Smooth muscle cell (in vitro differentiated cells): Measurements from ENCODE around the gene DDX31. TPM values are rescaled to one million over a fixed set of nuclear protein-coding genes. Genes with fewer than 3 reads are reported as not detected.

Experiments used
- DNase-seq: peaks from one replicate; lab custom pipeline; 2025; ENCODE audit not compliant: unreplicated experiment; lab: John Stamatoyannopoulos, UW
- H2AFZ ChIP-seq: fragments of 200-600 bp; sonication (generic); 2 replicates; pipeline ENCODE4 v1.6.0; 2016; ENCODE audit warnings: antibody characterized with exemption, low read depth, mild to moderate bottlenecking
- H3F3A ChIP-seq: fragments of 200-600 bp; sonication (generic); 2 replicates; pipeline ENCODE4 v1.6.0; 2017; ENCODE audit warnings: antibody characterized with exemption, low read depth
- H3K27ac ChIP-seq: fragments of 200-600 bp; sonication (generic); 2 replicates; pipeline ENCODE4 v1.5.1; 2016; ENCODE audit warnings: low read depth, mild to moderate bottlenecking
- H3K27me3 ChIP-seq: fragments of 200-600 bp; sonication (generic); 2 replicates; pipeline ENCODE4 v1.6.1; 2016; ENCODE audit warnings: low read depth, mild to moderate bottlenecking
- H3K36me3 ChIP-seq: fragments of 200-600 bp; sonication (generic); 2 replicates; pipeline ENCODE4 v1.5.1; 2016; ENCODE audit warnings: low read depth
- H3K4me1 ChIP-seq: fragments of 200-600 bp; sonication (generic); 2 replicates; pipeline ENCODE4 v1.5.1; 2016; ENCODE audit warnings: low read depth
- H3K4me2 ChIP-seq: fragments of 200-600 bp; sonication (generic); 2 replicates; pipeline ENCODE4 v1.6.0; 2016; ENCODE audit warnings: mild to moderate bottlenecking
- H3K4me3 ChIP-seq: fragments of 200-600 bp; sonication (generic); 2 replicates; pipeline ENCODE4 v1.5.1; 2016; ENCODE audit warnings: mild to moderate bottlenecking
- H3K79me2 ChIP-seq: fragments of 200-600 bp; sonication (generic); 2 replicates; pipeline ENCODE4 v1.6.0; 2016; ENCODE audit warnings: low read depth, mild to moderate bottlenecking
- H3K9ac ChIP-seq: fragments of 200-600 bp; sonication (generic); 2 replicates; pipeline ENCODE4 v1.6.0; 2016; ENCODE audit warnings: low read depth
- H3K9me3 ChIP-seq: fragments of 200-600 bp; sonication (generic); replicated peaks from 2 replicates; pipeline ENCODE4 v1.5.1; 2016; ENCODE audit warnings: low read depth
- H4K20me1 ChIP-seq: fragments of 200-600 bp; sonication (generic); 2 replicates; pipeline ENCODE4 v1.6.0; 2016; ENCODE audit warnings: low read depth
- CTCF ChIP-seq: fragments of 200-600 bp; sonication (generic); IDR thresholded peaks from 2 replicates; pipeline ENCODE4 v1.5.1; 2017; ENCODE audit warnings: borderline replicate concordance, mild to moderate bottlenecking, antibody characterized with exemption; ENCODE audit not compliant: insufficient read depth, poor library complexity, severe bottlenecking
- WGBS: methylation state at CpG from one replicate; pipeline ENCODE4 v1.1.7; 2016; ENCODE audit warnings: low lambda C conversion rate; 5-methylcytosine and 5-hydroxymethylcytosine counted together
- polyA plus RNA-seq: library from polyadenylated mRNA; unstranded; fragments of >200 nt; fragmentation: Nextera tagmentation; extraction: Ambion mirVana; gene quantifications from 2 replicates; pipeline ENCODE4 v1.2.1, GENCODE V29; 2016
- total RNA-seq: library from RNA; depleted of rRNA; stranded (reverse); fragments of >200 nt; gene quantifications from 2 replicates; pipeline ENCODE4 v1.2.3, GENCODE V29; 2014

The DDX31 gene
- total and polyA plus RNA-seq, 2 experiments from 2014 or later: 5.9 to 11.9 TPM

- Histone ChIP-seq H3F3A (no peaks in the 10 kb centered on the region), H3K27ac (no peak overlapping the region), H3K4me2 (no peak overlapping the region), H3K9ac (no peak overlapping the region), H4K20me1 (peaks cover 56% of the 10 kb centered on the region), H2AFZ (no peak overlapping the region), H3K36me3 (no peaks in the 10 kb centered on the region), H3K4me1 (peaks cover 47% of the 10 kb centered on the region), H3K9me3 (no peaks in the 10 kb centered on the region), H3K4me3 (no peak overlapping the region), H3K27me3 (peaks cover 100% of the 10 kb centered on the region), H3K79me2 (no peaks in the 10 kb centered on the region)
- DNase-seq: no peak
- WGBS: 18% methylated on average over 28 of the region's 28 CpGs
- TF ChIP-seq CTCF: no peak
Measured at GRCh38 chr9:132588501-132589147, 81.2 kb downstream of the DDX31 start.

DNA sequence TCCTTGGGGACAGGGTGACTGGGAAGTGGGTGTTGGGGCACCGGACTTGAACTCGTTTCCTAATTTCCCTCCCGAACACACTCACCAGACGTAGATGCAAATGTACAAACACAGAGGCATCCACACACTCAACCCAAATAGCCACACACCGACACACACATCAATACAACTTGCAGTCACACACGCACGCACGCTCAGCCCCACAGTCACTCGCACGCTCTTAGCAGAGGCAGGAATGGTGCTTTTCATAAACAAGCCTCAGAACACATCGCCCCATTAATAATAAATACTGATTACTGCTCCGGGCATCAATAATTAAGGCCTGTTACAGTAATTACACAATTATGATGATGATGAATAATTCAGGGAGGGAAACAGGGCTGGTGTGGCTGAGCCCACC is 81.7 kb downstream of the DDX31 start:
- no peak for TF ChIP-seq CTCF
- H3K4me3 ChIP-seq: no peak overlapping the region
- H3F3A ChIP-seq: no peaks in the 10 kb centered on the region
- H2AFZ ChIP-seq: no peak overlapping the region
- H3K4me1 ChIP-seq: peaks cover 46% of the 10 kb centered on the region
- no peak overlapping the region for H3K27ac ChIP-seq
- no peaks in the 10 kb centered on the region for H3K79me2 ChIP-seq
- H3K9ac ChIP-seq: no peak overlapping the region
- H4K20me1 ChIP-seq: peaks cover 51% of the 10 kb centered on the region
- H3K4me2 ChIP-seq: no peak overlapping the region
- peaks cover 100% of the 10 kb centered on the region for H3K27me3 ChIP-seq
- H3K36me3 ChIP-seq: no peaks in the 10 kb centered on the region
- 69% methylated on average over 12 of the region's 12 CpGs for WGBS
- H3K9me3 ChIP-seq: no peaks in the 10 kb centered on the region
- DNase-seq: no peak

DNA sequence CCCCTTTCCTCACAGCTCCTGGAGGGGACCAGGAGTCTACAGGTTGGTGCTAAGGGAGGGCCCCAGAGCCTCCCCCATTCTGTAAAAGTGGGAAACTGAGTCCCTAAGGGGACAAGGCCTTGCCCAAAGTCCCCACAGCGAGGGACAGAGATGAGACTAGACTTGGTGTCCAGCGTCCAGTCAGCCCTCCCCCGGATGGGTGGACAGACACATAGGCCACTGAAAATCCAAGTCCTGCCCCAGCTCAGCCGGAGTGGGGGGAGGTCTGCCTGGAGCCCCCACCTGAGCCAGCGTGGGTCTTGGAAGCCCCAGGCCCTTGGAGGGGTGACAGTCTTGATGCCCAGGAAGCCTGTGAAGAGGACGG is 82.2 kb downstream of the DDX31 start:
- H3F3A ChIP-seq: no peaks in the 10 kb centered on the region
- no peaks in the 10 kb centered on the region for H3K36me3 ChIP-seq
- H2AFZ ChIP-seq: no peak overlapping the region
- peaks cover 46% of the 10 kb centered on the region for H4K20me1 ChIP-seq
- no peaks in the 10 kb centered on the region for H3K9me3 ChIP-seq
- no peak overlapping the region for H3K9ac ChIP-seq
- WGBS: 48% methylated on average over 6 of the region's 6 CpGs
- peaks cover 100% of the 10 kb centered on the region for H3K27me3 ChIP-seq
- H3K4me2 ChIP-seq: no peak overlapping the region
- DNase-seq: no peak
- no peak overlapping the region for H3K4me3 ChIP-seq
- H3K27ac ChIP-seq: no peak overlapping the region
- no peaks in the 10 kb centered on the region for H3K79me2 ChIP-seq
- no peak for TF ChIP-seq CTCF
- H3K4me1 ChIP-seq: peaks cover 41% of the 10 kb centered on the region
